ENCODE results near the gene CIRBP. TPM values are rescaled to one million over a fixed set of nuclear protein-coding genes. Genes with fewer than 3 reads are reported as not detected.

The CIRBP gene
- total and polyA plus RNA-seq, 7 donors, result 137 to 591 (median 296) TPM

DNA sequence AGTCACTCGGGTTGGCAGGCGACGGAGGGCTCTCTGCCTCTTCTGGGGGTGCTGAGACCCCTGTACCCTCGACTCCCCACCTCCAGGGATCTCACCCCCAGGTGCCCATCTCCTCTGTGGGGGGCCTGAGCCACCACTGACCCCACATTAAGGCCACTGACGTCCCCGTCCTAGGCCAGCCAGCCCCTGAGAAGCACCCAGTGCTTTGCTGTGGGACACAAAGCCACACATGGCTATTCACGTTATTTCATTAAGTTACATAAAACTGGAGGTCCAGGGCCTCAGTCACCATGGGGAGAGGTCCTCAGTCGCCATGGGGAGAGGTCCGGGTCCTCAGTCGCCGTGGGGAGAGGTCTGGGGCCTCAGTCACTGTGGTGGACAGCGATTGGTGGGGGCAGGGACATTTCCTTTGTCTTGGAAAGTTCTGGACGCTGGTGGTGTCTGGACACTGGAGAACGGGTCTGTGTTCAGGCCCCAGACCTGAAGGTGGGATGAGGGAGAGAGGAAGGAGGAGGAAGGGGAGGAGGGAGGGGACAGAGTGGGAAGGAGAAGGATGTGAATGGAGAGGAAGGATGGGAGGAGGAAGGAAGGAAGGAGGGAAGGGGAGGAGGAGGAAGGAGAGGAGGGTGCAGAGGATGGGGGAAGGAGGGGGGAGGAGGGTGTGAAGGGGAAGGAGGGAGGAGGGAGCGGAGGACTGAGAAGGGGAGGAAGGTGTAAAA is 12.6 kb downstream of the CIRBP start:
- no peak for DNase-seq
- Histone ChIP-seq H3K27ac (no peak overlapping the region), H3K9me3 (no peaks in the 10 kb centered on the region), H3K4me1 (peaks cover 5% of the 10 kb centered on the region), H3K27me3 (ENCODE audit: insufficient read depth in 3 of 3, low read length in 2 of 3) (peaks cover 0 to 24% (median 13%) of the 10 kb centered on the region in 3 donors), H3K36me3 (ENCODE audit: insufficient read depth in 1 of 2, low read depth in 1 of 2) (peaks cover 0 to 38% of the 10 kb centered on the region in 2 donors), H3K4me3 (no peak overlapping the region)
- ATAC-seq, result no peak
- 61 to 65% (median 62%) methylated on average over 15 of the region's 15 CpGs for WGBS, 3 donors
- intact Hi-C loops (cut with DNase I), result loop anchor here (5.0 to 10.0 kb wide), 3 partner anchors 163 to 243 kb away; partner anchors contain the start of genes ADAMTSL5 (in 1 of the 2) and PLK5 (in 1 of the 2)
- TF ChIP-seq, protein P1, sequence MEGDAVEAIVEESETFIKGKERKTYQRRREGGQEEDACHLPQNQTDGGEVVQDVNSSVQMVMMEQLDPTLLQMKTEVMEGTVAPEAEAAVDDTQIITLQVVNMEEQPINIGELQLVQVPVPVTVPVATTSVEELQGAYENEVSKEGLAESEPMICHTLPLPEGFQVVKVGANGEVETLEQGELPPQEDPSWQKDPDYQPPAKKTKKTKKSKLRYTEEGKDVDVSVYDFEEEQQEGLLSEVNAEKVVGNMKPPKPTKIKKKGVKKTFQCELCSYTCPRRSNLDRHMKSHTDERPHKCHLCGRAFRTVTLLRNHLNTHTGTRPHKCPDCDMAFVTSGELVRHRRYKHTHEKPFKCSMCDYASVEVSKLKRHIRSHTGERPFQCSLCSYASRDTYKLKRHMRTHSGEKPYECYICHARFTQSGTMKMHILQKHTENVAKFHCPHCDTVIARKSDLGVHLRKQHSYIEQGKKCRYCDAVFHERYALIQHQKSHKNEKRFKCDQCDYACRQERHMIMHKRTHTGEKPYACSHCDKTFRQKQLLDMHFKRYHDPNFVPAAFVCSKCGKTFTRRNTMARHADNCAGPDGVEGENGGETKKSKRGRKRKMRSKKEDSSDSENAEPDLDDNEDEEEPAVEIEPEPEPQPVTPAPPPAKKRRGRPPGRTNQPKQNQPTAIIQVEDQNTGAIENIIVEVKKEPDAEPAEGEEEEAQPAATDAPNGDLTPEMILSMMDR (IDR thresholded peaks at IDR 0.05), result no peak

DNA sequence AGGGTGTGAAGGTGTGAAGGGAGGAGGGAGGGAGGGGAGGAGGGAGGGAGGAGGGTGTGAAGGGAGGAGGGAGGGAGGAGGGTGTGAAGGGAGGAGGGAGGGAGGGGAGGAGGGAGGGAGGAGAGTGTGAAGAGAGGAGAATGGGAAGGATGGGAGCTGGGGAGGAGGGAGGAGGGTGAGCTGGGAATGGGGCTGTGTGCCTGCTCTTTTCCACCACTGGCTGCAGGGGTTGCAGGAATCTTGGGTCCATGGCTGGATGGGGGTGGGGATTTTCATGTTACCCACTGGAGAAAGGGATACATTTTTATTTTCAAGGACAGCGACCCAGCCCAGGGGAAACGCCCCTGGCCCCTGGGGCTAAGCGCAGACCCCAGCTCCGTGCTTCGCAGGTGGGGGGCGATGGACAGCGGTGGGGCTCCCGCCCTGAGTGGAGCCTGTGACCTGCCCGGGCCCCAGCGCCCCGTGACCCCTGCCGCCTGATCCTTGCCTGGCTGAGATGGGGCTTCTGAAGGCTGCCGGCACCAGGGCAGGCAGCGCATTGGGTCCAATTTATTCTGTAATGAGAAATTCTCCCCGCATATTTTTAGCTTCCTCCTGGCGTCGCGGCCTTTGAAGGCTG is 13.6 kb downstream of the CIRBP start:
- Histone ChIP-seq H3K36me3 (ENCODE audit: insufficient read depth in 1 of 2, low read depth in 1 of 2) (peaks cover 0 to 30% of the 10 kb centered on the region in 2 donors), H3K27ac (no peak overlapping the region), H3K4me1 (peaks cover 5% of the 10 kb centered on the region), H3K9me3 (no peaks in the 10 kb centered on the region), H3K27me3 (ENCODE audit: insufficient read depth in 3 of 3, low read length in 2 of 3) (peaks cover 0 to 34% (median 22%) of the 10 kb centered on the region in 3 donors), H3K4me3 (no peak overlapping the region)
- TF ChIP-seq, protein P1 (IDR thresholded peaks at IDR 0.05), result no peak
- ATAC-seq (no peak), DNase-seq (no peak)
- WGBS, 3 donors, result 58 to 67% (median 66%) methylated on average over 18 of the region's 18 CpGs
- intact Hi-C loops (cut with DNase I), result loop anchor here (5.0 to 10.0 kb wide), 3 partner anchors 162 to 242 kb away; partner anchors contain the start of genes ADAMTSL5 (in 1 of the 2) and PLK5 (in 1 of the 2)

- H3K27me3 ChIP-seq (ENCODE audit: insufficient read depth in 3 of 3, low read length in 2 of 3), result peaks cover 0 to 39% (median 28%) of the 10 kb centered on the region in 3 donors
- DNase-seq (no peak), ATAC-seq (no peak)
- no peak overlapping the region for H3K4me3 ChIP-seq
- TF ChIP-seq, protein P1 (IDR thresholded peaks at IDR 0.05), result no peak
- no peak overlapping the region for H3K27ac ChIP-seq
- H3K4me1 ChIP-seq, result peaks cover 5% of the 10 kb centered on the region
- intact Hi-C loops (cut with DNase I), result loop anchor here (5.0 to 10.0 kb wide), 3 partner anchors 161 to 241 kb away; partner anchors contain the start of genes ADAMTSL5 (in 1 of the 2) and PLK5 (in 1 of the 2)
- peaks cover 0 to 25% of the 10 kb centered on the region in 2 donors for H3K36me3 ChIP-seq (ENCODE audit: insufficient read depth in 1 of 2, low read depth in 1 of 2)
- WGBS, 3 donors, result 42 to 63% (median 60%) methylated on average over 18 to 28 of the region's 29 CpGs
- no peaks in the 10 kb centered on the region for H3K9me3 ChIP-seq
Measured at GRCh38 chr19:1283207-1283916, 14.2 kb downstream of the CIRBP start.

GRCh38 chr19:1283917-1284292 is 14.8 kb downstream of the CIRBP start:
- Histone ChIP-seq H3K4me1 (peaks cover 5% of the 10 kb centered on the region), H3K9me3 (no peaks in the 10 kb centered on the region), H3K36me3 (ENCODE audit: insufficient read depth in 1 of 2, low read depth in 1 of 2) (peaks cover 0 to 20% of the 10 kb centered on the region in 2 donors), H3K27me3 (ENCODE audit: insufficient read depth in 3 of 3, low read length in 2 of 3) (peaks cover 0 to 44% (median 29%) of the 10 kb centered on the region in 3 donors), H3K4me3 (no peak overlapping the region), H3K27ac (no peak overlapping the region)
- WGBS, 3 donors, result 73 to 82% (median 81%) methylated on average over 8 to 12 of the region's 12 CpGs
- ATAC-seq, result no peak
- TF ChIP-seq, protein P1 (IDR thresholded peaks at IDR 0.05), result no peak
- intact Hi-C loops (cut with DNase I), result loop anchor here (5.0 to 10.0 kb wide), 3 partner anchors 161 to 241 kb away; partner anchors contain the start of genes ADAMTSL5 (in 1 of the 2) and PLK5 (in 1 of the 2)
- no peak for DNase-seq

Measured in psoas muscle (tissue), 8 donors.